ENCODE results near the gene MEG3.

Gene MEG3

DNA sequence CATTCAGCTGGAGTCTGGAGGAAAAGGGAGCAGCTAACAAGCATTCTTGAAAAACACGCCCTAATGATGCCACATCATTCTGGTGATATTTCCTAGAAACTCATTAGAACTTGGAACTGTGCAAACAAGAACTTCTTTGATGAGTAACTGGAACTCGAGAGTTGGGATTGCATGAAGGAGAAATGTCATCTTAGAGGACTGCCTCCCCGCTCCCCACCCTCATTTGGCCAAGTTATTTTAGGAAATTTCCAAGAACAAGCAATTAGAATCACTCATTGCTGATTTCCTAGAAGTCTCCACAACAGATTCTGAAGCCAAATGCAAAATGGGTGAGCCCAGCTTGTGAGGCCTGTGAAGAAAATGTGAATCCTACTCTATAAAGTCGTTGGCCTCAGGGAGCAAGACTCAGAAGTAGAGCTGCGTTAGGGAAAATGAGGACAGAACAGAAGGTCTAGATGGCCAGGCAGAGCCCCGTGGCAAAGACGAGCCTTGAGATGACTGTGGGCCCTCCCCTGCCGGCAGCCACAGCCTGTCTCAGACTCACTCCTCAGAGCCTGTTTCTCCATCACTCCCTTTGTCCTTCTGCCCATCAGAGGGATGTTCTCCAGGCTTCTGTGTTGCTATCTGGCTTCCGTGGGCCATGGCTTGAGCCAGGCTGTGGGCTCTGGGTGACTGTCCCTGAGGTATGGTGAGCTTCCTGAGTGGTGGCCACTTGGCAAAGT lies 39.2 kb downstream of the MEG3 start:
- TF ChIP-seq, protein P1, sequence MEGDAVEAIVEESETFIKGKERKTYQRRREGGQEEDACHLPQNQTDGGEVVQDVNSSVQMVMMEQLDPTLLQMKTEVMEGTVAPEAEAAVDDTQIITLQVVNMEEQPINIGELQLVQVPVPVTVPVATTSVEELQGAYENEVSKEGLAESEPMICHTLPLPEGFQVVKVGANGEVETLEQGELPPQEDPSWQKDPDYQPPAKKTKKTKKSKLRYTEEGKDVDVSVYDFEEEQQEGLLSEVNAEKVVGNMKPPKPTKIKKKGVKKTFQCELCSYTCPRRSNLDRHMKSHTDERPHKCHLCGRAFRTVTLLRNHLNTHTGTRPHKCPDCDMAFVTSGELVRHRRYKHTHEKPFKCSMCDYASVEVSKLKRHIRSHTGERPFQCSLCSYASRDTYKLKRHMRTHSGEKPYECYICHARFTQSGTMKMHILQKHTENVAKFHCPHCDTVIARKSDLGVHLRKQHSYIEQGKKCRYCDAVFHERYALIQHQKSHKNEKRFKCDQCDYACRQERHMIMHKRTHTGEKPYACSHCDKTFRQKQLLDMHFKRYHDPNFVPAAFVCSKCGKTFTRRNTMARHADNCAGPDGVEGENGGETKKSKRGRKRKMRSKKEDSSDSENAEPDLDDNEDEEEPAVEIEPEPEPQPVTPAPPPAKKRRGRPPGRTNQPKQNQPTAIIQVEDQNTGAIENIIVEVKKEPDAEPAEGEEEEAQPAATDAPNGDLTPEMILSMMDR (conservative IDR thresholded peaks at IDR 0.05; ENCODE audit: low read depth, low read length), result no peak
- no peaks in the 10 kb centered on the region for H3K36me3 ChIP-seq (ENCODE audit: insufficient read depth)

DNA sequence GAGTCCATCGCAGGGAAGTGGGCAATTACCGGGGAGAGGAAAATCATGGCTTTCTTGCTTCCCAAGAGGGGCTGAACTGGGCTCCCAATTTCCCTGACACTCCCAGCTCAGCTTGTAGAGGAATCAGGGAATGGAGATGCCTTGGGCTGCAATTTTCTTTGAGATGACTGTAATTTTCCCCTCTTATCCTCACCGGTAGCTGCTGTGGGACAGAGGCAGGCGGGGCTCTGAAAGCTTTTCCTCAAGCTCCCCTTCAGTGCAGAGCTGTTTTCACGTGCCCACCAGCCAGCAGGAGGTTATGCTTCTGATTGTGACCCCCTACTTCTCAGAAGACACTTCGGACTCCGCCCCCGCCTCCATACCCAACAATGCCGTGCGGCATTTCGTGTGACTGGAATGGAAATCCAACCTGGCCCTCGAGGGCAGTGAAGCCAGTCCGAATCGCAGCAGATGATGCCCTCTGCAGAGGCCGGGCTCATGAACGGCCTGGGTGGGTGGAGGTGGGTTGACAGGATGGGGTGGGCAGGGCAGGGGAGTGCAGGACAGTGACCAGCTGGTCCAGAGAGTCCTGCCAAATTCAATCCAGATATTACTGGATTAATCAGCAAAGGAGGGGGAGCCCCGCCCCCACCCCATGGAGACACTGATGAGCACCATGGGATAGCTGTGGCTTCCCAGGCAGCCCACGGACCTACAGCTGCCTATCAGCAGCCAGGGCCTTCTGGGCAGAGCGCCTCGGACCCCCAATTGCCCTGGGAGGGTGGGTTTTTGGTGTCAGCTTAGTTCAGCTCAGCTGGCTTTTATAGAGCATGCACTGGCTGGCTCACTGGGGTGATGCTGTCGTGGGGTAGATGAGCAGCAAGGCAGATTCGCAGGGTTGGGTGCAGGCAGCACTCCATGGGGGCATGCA lies 40.0 kb downstream of the MEG3 start:
- Histone ChIP-seq H3K4me3 (IDR thresholded peaks at IDR 0.05; ENCODE audit: insufficient read depth, low read depth, low read length) (no peak overlapping the region), H3K4me1 (ENCODE audit: low read depth, poor library complexity, severe bottlenecking) (no peaks in the 10 kb centered on the region), H4K20me1 (ENCODE audit: insufficient read depth) (no peaks in the 10 kb centered on the region), H3K79me2 (ENCODE audit: insufficient read depth, low read depth) (no peaks in the 10 kb centered on the region), H3K27me3 (ENCODE audit: insufficient read depth, low read depth) (peaks cover 38% of the 10 kb centered on the region; the same call in 1 of the 2 replicates), H3K36me3 (ENCODE audit: insufficient read depth) (no peaks in the 10 kb centered on the region), H3K9ac (no peak overlapping the region), H2AFZ (ENCODE audit: low read depth) (no peak overlapping the region), H3K27ac (no peak overlapping the region), H3K4me2 (no peak overlapping the region)
- TF ChIP-seq, protein P1 (conservative IDR thresholded peaks at IDR 0.05; ENCODE audit: low read depth, low read length), result no peak

More for the DNA sequence above, 39.2 kb downstream of the MEG3 start:
- Histone ChIP-seq H2AFZ (ENCODE audit: low read depth) (no peak overlapping the region), H3K4me3 (IDR thresholded peaks at IDR 0.05; ENCODE audit: insufficient read depth, low read depth, low read length) (no peak overlapping the region), H3K4me1 (ENCODE audit: low read depth, poor library complexity, severe bottlenecking) (no peaks in the 10 kb centered on the region), H3K27me3 (ENCODE audit: insufficient read depth, low read depth) (peaks cover 38% of the 10 kb centered on the region; the same call in 1 of the 2 replicates), H3K9ac (no peak overlapping the region), H3K79me2 (ENCODE audit: insufficient read depth, low read depth) (no peaks in the 10 kb centered on the region), H3K27ac (no peak overlapping the region), H4K20me1 (ENCODE audit: insufficient read depth) (no peaks in the 10 kb centered on the region), H3K4me2 (no peak overlapping the region)

DNA sequence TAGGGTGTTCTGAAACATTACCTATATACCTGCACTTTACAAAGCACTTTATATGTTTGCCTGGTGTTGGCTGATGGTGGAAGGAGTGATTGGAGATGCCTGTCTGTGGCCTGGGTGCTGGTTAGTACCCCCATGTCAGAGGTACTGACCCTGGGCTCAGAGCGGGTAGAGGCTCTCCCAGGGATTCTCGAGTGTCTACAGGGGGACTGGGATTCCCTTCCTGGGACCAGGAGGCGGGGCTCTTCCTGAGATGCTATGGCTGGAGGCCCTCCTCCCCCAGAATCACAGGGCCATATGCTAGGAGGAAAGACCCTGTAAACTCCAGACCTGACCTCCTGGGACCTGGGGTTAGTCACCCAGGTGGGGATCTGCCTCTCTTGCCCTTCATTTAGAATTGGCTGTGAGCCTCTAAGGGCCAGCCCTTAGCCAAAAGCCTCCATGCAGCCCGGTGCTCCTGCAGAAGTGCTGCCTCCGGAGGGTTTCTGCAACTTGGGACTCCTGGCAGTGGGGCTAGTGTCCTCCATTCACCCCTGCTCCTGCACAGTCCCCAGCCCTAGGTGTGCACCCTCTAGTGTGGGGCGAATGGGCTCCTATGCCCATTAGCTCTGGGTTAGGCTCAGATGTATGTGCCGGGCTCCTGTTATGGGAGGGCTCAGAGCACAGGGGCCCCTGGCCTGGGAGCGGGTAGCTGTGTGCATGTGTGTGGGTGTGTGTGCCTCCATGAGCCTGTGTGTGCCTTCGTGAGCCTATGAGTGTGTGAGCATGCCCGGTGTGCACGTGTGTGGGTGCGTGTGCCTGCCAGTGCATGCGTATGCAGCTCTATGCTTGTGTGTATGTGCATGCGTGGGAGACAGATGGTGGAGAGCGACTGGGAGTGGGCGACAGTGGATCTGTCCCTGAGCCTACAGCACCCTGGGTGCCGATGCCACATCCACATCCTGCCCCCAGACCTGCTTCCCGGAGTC lies 41.0 kb downstream of the MEG3 start:
- H2AFZ ChIP-seq (ENCODE audit: low read depth), result no peak overlapping the region
- H3K9ac ChIP-seq, result no peak overlapping the region
- H3K27me3 ChIP-seq (ENCODE audit: insufficient read depth, low read depth), result peaks cover 31% of the 10 kb centered on the region; the same call in 1 of the 2 replicates
- no peaks in the 10 kb centered on the region for H3K4me1 ChIP-seq (ENCODE audit: low read depth, poor library complexity, severe bottlenecking)
- H4K20me1 ChIP-seq (ENCODE audit: insufficient read depth), result no peaks in the 10 kb centered on the region
- TF ChIP-seq, protein P1 (conservative IDR thresholded peaks at IDR 0.05; ENCODE audit: low read depth, low read length), result no peak
- no peaks in the 10 kb centered on the region for H3K79me2 ChIP-seq (ENCODE audit: insufficient read depth, low read depth)
- no peaks in the 10 kb centered on the region for H3K36me3 ChIP-seq (ENCODE audit: insufficient read depth)
- no peak overlapping the region for H3K4me3 ChIP-seq (IDR thresholded peaks at IDR 0.05; ENCODE audit: insufficient read depth, low read depth, low read length)
- no peak overlapping the region for H3K27ac ChIP-seq
- no peak overlapping the region for H3K4me2 ChIP-seq
